ENCODE measurements around the gene MACROD2.

The MACROD2 gene

DNA sequence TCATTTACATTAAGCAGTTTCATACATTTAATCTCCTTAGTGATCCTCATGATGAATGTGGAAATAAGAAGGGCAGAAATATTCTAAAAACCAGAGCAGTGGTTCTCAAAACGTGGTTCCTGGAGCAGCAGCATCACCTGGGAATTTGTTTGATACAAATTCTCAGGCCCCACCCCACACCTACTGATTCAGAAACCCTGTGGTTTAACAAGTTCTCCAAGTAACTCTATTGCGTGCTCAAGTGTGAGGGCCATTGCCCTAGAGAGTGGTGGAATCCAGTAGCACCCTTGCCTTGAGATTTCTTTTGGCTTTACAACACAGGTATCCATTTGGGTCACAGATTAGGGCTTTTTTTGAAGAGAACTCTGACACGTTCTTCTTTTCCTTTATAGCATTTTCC is 696.7 kb downstream of the MACROD2 start:
- POLR2A ChIA-PET, result no interaction called here
- no peak overlapping the region for H3K4me3 ChIP-seq (ENCODE audit: low read depth, low read length)
- CTCF ChIA-PET, result no interaction called here

DNA sequence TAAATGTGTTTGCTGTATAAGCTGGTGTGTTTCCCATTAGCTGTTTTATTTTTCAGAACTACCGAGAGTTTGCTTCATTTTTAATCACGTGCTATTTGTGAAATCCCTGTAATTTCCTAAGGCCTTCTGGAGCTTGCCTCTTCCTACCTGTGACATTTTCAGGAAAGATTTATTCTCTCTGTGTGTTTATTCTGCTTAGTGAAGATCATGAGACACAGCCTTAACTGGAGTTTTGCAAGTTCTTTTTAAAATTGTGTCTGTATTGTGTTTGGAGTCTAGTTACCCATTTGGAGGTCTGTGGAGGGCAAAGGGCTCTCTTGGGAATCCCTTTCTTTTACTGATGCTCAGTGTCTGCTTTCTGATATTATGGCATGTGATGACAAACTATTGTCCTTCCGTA is 701.2 kb downstream of the MACROD2 start:
- no peaks in the 10 kb centered on the region for H3K4me1 ChIP-seq (ENCODE audit: control insufficient read depth, insufficient read depth, low read length)
- no peaks in the 10 kb centered on the region for H3K36me3 ChIP-seq (ENCODE audit: control insufficient read depth in 2 of 2, insufficient read depth in 1 of 2, low read length in 2 of 2)
- POLR2A ChIA-PET, result no interaction called here
- TF ChIP-seq ZNF785 (tag by site-specific recombination; IDR thresholded peaks at IDR 0.05), result no peak
- TF ChIP-seq, protein P1, sequence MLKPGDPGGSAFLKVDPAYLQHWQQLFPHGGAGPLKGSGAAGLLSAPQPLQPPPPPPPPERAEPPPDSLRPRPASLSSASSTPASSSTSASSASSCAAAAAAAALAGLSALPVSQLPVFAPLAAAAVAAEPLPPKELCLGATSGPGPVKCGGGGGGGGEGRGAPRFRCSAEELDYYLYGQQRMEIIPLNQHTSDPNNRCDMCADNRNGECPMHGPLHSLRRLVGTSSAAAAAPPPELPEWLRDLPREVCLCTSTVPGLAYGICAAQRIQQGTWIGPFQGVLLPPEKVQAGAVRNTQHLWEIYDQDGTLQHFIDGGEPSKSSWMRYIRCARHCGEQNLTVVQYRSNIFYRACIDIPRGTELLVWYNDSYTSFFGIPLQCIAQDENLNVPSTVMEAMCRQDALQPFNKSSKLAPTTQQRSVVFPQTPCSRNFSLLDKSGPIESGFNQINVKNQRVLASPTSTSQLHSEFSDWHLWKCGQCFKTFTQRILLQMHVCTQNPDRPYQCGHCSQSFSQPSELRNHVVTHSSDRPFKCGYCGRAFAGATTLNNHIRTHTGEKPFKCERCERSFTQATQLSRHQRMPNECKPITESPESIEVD (tag by site-specific recombination; IDR thresholded peaks at IDR 0.05), result no peak
- TF ChIP-seq ZNF169 (tag by site-specific recombination; IDR thresholded peaks at IDR 0.05), result no peak
- no peak for TF ChIP-seq HOXD13 (CRISPR knock-in tag; IDR thresholded peaks at IDR 0.05; ENCODE audit: borderline replicate concordance)
- no peak for TF ChIP-seq YY1 (tag by site-specific recombination; IDR thresholded peaks at IDR 0.05)
- no peak for TF ChIP-seq ZNF843 (tag by site-specific recombination; IDR thresholded peaks at IDR 0.05)
- TF ChIP-seq ZNF791 (tag by site-specific recombination; IDR thresholded peaks at IDR 0.05), result no peak
- TF ChIP-seq KLF1 (tag by site-specific recombination; IDR thresholded peaks at IDR 0.05), result no peak
- TF ChIP-seq ZNF76 (tag by site-specific recombination; IDR thresholded peaks at IDR 0.05; ENCODE audit: borderline replicate concordance, low read depth), result no peak
- TF ChIP-seq ZNF248 (tag by site-specific recombination; IDR thresholded peaks at IDR 0.05), result no peak
- TF ChIP-seq TCF7L2 (IDR thresholded peaks at IDR 0.05; ENCODE audit: borderline replicate concordance, low read depth, low read length), result no peak
- CTCF ChIA-PET, result no interaction called here
- no peaks in the 10 kb centered on the region for H3K9me3 ChIP-seq (ENCODE audit: control insufficient read depth, insufficient read depth, low read depth, low read length)
- H3K4me3 ChIP-seq (ENCODE audit: low read depth, low read length), result no peak overlapping the region
- H3K27ac ChIP-seq (ENCODE audit: extremely low read depth, low read depth, low read length), result no peak overlapping the region

More for the DNA sequence above, 696.7 kb downstream of the MACROD2 start:
- Histone ChIP-seq H3K9me3 (ENCODE audit: control insufficient read depth, insufficient read depth, low read depth, low read length) (no peaks in the 10 kb centered on the region), H3K36me3 (ENCODE audit: control insufficient read depth in 2 of 2, insufficient read depth in 1 of 2, low read length in 2 of 2) (no peaks in the 10 kb centered on the region), H3K4me1 (ENCODE audit: control insufficient read depth, insufficient read depth, low read length) (no peaks in the 10 kb centered on the region), H3K27ac (ENCODE audit: extremely low read depth, low read depth, low read length) (no peak overlapping the region)
- no peak for TF ChIP-seq ZNF324 (tag by site-specific recombination; IDR thresholded peaks at IDR 0.05)
- TF ChIP-seq ZFHX2 (tag by site-specific recombination; conservative IDR thresholded peaks at IDR 0.05), result no peak
- TF ChIP-seq, protein P2, sequence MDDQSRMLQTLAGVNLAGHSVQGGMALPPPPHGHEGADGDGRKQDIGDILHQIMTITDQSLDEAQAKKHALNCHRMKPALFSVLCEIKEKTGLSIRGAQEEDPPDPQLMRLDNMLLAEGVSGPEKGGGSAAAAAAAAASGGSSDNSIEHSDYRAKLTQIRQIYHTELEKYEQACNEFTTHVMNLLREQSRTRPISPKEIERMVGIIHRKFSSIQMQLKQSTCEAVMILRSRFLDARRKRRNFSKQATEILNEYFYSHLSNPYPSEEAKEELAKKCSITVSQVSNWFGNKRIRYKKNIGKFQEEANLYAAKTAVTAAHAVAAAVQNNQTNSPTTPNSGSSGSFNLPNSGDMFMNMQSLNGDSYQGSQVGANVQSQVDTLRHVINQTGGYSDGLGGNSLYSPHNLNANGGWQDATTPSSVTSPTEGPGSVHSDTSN (CRISPR knock-in tag; IDR thresholded peaks at IDR 0.05), result no peak
- no peak for TF ChIP-seq ZNF621 (tag by site-specific recombination; IDR thresholded peaks at IDR 0.05)
- TF ChIP-seq, protein P3, sequence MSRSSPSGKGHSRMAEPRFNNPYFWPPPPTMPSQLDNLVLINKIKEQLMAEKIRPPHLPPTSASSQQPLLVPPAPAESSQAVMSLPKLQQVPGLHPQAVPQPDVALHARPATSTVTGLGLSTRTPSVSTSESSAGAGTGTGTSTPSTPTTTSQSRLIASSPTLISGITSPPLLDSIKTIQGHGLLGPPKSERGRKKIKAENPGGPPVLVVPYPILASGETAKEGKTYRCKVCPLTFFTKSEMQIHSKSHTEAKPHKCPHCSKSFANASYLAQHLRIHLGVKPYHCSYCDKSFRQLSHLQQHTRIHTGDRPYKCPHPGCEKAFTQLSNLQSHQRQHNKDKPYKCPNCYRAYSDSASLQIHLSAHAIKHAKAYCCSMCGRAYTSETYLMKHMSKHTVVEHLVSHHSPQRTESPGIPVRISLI (tag by site-specific recombination; IDR thresholded peaks at IDR 0.05), result no peak
- TF ChIP-seq OSR2 (tag by site-specific recombination; IDR thresholded peaks at IDR 0.05), result no peak

DNA sequence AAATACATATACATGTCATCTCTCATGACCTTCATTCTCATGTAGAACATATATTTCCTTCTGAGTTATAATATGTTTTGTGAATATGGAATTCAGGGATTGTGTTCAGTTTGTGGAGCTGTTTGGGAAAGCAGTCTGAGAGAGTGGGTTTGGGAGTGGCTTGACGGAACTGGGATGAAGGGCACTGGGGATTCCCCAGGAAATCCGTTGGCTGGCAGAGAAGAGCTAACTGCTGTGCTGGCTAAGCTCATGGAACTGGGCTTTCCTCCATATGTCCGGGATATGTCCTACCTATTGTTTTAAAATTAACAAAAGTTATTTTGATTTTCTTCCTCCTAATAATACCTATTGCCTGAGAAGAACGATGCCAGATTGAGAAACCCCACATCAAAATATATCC is 701.6 kb downstream of the MACROD2 start:
- TF ChIP-seq ZXDB (tag by site-specific recombination; IDR thresholded peaks at IDR 0.05), result no peak
- TF ChIP-seq, protein P4, sequence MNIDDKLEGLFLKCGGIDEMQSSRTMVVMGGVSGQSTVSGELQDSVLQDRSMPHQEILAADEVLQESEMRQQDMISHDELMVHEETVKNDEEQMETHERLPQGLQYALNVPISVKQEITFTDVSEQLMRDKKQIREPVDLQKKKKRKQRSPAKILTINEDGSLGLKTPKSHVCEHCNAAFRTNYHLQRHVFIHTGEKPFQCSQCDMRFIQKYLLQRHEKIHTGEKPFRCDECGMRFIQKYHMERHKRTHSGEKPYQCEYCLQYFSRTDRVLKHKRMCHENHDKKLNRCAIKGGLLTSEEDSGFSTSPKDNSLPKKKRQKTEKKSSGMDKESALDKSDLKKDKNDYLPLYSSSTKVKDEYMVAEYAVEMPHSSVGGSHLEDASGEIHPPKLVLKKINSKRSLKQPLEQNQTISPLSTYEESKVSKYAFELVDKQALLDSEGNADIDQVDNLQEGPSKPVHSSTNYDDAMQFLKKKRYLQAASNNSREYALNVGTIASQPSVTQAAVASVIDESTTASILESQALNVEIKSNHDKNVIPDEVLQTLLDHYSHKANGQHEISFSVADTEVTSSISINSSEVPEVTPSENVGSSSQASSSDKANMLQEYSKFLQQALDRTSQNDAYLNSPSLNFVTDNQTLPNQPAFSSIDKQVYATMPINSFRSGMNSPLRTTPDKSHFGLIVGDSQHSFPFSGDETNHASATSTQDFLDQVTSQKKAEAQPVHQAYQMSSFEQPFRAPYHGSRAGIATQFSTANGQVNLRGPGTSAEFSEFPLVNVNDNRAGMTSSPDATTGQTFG (tag by site-specific recombination; IDR thresholded peaks at IDR 0.05; ENCODE audit: borderline replicate concordance), result no peak
- TF ChIP-seq ZNF2 (tag by site-specific recombination; IDR thresholded peaks at IDR 0.05), result no peak
- no peak for TF ChIP-seq ZNF701 (tag by site-specific recombination; IDR thresholded peaks at IDR 0.05)
- no peak for TF ChIP-seq ZNF311 (tag by site-specific recombination; IDR thresholded peaks at IDR 0.05; ENCODE audit: borderline replicate concordance)
- no peak for TF ChIP-seq ZFP3 (tag by site-specific recombination; IDR thresholded peaks at IDR 0.05; ENCODE audit: low read depth)
- TF ChIP-seq HOXA7 (CRISPR knock-in tag; IDR thresholded peaks at IDR 0.05; ENCODE audit: borderline replicate concordance), result no peak
- no peak for TF ChIP-seq ZNF426 (tag by site-specific recombination; IDR thresholded peaks at IDR 0.05)
- no peak for TF ChIP-seq ZNF837 (tag by site-specific recombination; IDR thresholded peaks at IDR 0.05)
- POLR2A ChIA-PET, result no interaction called here

More for the DNA sequence above, 701.6 kb downstream of the MACROD2 start:
- no peaks in the 10 kb centered on the region for H3K36me3 ChIP-seq (ENCODE audit: control insufficient read depth in 2 of 2, insufficient read depth in 1 of 2, low read length in 2 of 2)
- no peak overlapping the region for H3K4me3 ChIP-seq (ENCODE audit: low read depth, low read length)
- CTCF ChIA-PET, result interaction anchor here (0.6 kb wide), 1 partner anchor 17 kb away, joined by 3 read pairs; no protein-coding TSS in a partner anchor
- no peaks in the 10 kb centered on the region for H3K9me3 ChIP-seq (ENCODE audit: control insufficient read depth, insufficient read depth, low read depth, low read length)
- no peaks in the 10 kb centered on the region for H3K4me1 ChIP-seq (ENCODE audit: control insufficient read depth, insufficient read depth, low read length)
- no peak overlapping the region for H3K27ac ChIP-seq (ENCODE audit: extremely low read depth, low read depth, low read length)
